HG03521 (cell line): ENCODE results near the gene DNAI2.

Source experiments
- ATAC-seq: cut with Tn5 transposase; IDR thresholded peaks from one replicate; pipeline ENCODE4 v1.9.1; 2021; ENCODE audit warnings: mild to moderate bottlenecking, moderate library complexity; ENCODE audit not compliant: unreplicated experiment

Gene DNAI2

GRCh38 chr17:74336307-74336706 is 62.3 kb downstream of the DNAI2 start:
- ATAC-seq, result no peak

- ATAC-seq, result no peak
Measured at GRCh38 chr17:74337834-74338500, 63.9 kb downstream of the DNAI2 start.

- ATAC-seq, result no peak
Measured at GRCh38 chr17:74339537-74340195, 65.6 kb downstream of the DNAI2 start.

DNA sequence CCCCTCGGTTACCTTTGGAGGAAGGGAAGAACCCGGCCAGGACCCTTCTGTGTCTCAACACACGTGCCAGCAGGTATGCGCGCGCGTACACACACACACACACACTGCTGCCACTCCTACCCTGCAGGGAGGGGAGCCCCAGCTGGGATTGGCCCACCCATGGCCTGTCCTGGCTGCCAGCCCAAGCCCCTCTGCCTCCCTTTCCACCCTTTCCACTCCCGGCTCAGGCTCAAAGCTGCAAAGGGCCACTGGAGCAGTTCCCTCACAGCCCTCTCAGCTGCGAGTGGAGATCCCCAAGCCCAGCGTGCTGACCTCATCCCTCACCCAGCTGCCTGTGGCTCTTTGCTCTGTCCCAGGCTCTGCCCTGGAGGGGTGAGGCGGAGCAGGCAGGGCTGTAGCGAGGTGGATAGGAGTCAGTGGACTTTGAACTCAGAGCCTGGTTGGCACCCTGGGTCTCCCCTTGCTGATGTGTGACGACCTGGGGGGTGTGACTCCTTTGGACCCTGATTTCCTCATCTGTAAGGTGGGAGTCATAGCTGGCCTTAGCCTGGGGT is 66.5 kb downstream of the DNAI2 start:
- no peak for ATAC-seq

- no peak for ATAC-seq
Measured at GRCh38 chr17:74342224-74342623, 68.2 kb downstream of the DNAI2 start.

- no peak for ATAC-seq
Measured at GRCh38 chr17:74343121-74343520, 69.1 kb downstream of the DNAI2 start.

DNA sequence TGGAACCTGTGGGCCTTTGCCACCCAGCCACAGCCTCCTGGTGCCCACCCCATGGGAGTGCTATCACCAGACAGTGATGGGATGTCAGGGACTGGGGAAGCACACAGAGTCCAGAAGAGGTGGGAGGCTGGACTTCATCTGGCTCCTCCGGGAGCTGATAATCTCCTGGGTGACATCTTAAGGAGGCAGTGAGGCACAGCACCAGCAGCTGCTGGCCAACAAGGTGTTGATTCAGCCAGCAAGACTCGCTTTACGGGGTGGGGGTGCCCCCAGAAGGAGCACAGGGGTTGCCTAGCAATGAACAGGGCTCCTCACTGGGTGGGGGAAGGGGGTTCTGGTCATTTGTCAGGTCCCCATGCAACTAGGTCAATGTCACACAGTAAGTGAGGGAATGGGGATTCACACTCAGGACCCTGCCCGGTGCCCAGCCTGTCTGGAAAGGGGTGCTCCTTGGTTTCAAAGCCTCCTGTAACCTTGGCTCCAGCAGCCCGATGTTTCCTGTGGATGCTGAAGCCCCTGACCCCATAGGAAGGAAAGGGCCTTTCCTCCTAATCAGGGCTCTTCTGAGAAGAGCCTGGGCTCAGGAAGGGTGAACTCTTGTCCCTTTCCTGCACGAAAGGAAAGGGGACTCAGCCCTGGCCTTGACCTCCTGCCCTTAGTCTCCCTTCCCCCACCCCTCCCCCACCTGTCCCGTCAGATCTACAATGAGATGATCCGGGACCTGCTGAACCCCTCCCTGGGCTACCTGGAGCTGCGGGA is 69.7 kb downstream of the DNAI2 start:
- no peak for ATAC-seq

GRCh38 chr17:74344658-74345057 is 70.6 kb downstream of the DNAI2 start:
- ATAC-seq, result no peak

- ATAC-seq, result no peak
Measured at GRCh38 chr17:74345433-74346241, 71.6 kb downstream of the DNAI2 start.

DNA sequence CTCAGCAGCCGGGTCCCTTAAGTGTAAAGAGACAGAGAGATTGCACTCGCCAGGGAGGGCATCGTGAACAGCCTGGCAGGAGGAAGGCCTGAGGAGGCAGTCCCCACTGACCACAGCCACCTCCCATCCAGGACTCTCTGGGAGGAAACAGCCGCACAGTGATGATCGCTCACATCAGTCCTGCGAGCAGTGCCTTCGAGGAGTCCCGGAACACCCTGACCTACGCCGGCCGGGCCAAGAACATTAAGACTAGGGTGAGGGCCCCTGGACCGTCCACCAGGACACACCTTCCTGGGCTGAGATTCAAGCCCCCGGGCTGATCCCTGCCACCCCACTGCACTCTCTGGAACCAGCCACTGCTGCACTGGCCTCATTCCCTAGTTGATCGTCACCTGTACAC is 73.6 kb downstream of the DNAI2 start:
- ATAC-seq, result no peak

DNA sequence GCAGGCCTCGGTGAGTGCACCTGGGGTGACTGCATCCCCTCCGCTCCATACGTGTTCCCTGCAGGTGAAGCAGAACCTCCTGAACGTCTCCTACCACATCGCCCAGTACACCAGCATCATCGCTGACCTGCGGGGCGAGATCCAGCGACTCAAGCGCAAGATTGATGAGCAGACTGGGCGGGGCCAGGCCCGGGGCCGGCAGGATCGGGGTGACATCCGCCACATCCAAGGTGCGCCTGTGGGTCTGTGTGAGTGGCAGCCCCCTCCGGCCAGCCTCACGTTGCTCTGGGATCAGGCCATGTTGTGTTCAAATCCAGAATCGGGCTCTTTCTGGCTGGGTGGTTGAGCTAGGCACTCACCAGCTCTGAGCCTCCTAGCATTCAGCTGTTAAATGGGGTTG is 75.1 kb downstream of the DNAI2 start:
- no peak for ATAC-seq

GRCh38 chr17:74350486-74350885 is 76.5 kb downstream of the DNAI2 start:
- ATAC-seq, result no peak

GRCh38 chr17:74351552-74352210 is 77.6 kb downstream of the DNAI2 start:
- ATAC-seq, result no peak

DNA sequence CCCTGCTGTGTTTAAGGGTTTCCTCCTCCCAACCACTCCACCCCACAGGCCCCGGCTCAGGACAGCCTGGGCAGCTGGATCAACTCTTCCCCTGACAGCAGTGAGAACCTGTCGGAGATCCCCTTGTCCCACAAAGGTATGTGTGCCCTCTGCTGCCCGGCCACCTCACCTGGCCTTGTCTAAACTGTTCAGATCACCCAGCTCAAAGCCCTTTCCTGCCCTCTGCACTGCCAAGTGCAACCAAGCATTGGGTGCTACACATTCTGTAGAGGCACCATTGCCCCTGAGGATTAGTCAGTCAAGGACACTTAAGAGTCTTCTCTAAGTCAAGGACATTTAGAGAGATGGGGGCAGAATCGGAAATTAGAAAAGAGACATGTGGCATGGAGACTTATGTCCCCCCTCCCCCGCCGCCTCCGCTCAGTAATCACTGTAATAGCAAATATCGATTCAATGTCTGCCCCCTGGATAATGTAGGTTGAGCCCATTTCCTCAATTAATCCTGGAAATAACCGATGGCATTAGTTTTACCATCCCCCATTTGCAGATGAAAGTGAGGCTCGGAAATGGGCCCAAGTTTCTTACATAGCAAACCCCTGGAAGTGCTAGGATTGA is 79.5 kb downstream of the DNAI2 start:
- ATAC-seq, result no peak

GRCh38 chr17:74354123-74354522 is 80.1 kb downstream of the DNAI2 start:
- ATAC-seq, result peak; percentile 54

GRCh38 chr17:74354561-74354960 is 80.5 kb downstream of the DNAI2 start:
- ATAC-seq, result no peak

DNA sequence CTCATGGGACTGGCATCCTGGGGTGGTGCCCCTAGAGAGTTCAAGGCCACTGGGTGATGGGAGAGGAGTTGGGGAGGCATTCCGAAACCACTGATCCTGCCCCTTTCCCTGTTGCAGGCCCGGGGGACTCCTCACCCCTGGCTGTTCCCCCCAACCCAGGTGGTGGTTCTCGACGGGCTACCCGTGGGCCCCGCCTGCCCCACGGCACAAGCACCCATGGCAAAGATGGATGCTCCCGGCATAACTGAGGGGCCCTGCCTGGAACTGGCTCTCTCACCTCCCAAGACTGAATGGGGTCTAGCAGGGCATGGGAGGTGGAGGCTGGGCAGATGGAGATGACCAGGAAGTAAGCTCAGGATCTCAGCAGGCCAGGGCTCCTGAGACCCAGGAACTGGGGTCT is 81.0 kb downstream of the DNAI2 start:
- no peak for ATAC-seq

GRCh38 chr17:74356646-74357465 is 82.8 kb downstream of the DNAI2 start:
- no peak for ATAC-seq

- ATAC-seq, result no peak
Measured at GRCh38 chr17:74357466-74357809, 83.4 kb downstream of the DNAI2 start.
